GM12801 (cell line): ENCODE measurements around the gene TSTD1.

Experiments
- TF ChIP-seq, protein P1 (sequence below): IDR thresholded peaks from one replicate; pipeline ENCODE4 v1.5.1; 2011; ENCODE audit warnings: control low read depth; ENCODE audit not compliant: insufficient read length; ENCODE audit errors: extremely low read depth

TSTD1 gene

DNA sequence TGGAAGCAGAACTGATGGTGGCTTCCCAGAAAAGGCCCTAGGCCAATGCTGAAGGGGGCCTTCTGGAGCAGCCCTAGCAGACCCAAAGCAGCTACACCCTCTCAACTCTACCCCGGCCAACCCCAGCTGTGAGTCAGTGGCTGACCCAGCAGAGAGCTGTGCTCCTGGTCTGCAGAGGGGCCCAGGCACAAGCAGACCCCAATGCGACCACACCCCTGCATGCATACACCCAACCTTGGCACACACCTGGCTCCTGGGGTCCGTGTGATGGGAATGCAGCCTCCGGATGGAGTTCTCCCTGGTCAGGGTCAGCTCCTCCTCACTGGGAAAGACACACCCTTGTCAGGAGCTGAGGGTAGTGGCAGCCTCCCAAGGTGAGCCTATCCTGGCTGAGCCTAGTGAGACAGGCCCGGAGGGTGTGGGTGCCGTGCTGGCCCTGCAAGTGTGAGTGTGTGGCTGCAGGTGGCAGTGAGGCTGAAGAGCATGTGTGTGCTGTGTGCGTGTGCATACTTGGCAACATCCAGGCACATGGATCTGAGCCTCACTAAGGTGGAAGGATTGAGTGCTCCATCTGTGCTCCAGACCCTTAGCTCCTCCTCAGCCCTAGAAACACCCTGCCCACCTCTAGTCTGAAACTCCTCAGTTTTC is 34.8 kb upstream of the TSTD1 start:
- TF ChIP-seq, protein P1, sequence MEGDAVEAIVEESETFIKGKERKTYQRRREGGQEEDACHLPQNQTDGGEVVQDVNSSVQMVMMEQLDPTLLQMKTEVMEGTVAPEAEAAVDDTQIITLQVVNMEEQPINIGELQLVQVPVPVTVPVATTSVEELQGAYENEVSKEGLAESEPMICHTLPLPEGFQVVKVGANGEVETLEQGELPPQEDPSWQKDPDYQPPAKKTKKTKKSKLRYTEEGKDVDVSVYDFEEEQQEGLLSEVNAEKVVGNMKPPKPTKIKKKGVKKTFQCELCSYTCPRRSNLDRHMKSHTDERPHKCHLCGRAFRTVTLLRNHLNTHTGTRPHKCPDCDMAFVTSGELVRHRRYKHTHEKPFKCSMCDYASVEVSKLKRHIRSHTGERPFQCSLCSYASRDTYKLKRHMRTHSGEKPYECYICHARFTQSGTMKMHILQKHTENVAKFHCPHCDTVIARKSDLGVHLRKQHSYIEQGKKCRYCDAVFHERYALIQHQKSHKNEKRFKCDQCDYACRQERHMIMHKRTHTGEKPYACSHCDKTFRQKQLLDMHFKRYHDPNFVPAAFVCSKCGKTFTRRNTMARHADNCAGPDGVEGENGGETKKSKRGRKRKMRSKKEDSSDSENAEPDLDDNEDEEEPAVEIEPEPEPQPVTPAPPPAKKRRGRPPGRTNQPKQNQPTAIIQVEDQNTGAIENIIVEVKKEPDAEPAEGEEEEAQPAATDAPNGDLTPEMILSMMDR: no peak

DNA sequence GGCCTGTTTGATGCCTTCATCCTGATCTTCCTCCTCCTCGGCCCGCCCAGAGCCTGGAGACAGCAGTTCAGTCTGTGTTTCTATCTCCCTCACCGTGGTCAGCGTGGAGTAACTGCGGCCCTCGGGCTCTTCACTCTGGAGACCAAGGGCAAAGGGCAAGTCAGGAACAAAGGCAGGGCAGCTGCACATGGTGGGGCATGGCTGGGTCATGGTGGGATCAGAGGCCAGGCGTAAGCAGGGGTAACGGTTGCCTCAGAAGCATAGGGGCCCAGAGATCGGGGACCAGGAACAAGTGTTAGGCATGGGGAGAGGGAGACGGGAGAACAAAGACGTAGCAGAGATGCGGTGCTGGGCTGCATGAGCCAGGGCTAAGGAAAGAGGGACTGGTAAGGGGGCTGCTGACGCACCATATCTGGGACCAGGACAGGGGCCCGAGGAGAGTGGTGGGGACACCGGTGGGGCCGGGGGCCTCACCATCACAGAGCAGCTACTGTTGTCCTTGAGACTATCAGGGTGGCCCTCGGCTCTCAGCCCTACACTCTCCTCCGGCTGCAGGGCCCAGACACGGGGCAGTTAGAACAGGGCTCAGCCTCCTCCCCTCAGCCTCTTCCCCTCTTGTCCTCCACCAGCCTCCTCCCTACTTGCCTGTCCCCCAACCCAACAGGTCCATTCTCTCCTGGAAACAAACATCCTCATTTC is 34.1 kb upstream of the TSTD1 start:
- TF ChIP-seq, protein P1: no peak

DNA sequence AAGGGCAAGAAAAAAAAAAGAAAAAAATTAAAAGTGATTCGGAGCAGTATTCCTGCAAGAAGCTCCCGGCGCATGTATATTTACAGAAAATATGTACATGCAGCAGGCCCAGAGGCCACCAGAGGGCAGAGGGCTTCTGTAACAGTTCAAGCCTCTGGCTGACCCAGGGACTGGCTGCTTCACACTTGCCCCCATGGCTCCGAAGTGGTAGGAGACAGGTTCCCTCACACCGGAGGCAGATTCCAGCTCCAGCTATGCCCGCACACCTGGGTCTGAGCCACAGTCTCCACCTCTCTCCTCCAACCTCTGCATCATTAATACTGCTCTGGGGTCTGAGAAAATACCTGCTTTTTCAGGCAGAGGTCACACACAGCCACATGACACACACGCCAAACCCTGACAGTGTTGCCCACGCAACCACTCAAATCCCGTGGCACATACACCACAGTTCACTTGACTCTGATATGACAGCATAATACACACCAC is 33.2 kb upstream of the TSTD1 start:
- TF ChIP-seq, protein P1: no peak

DNA sequence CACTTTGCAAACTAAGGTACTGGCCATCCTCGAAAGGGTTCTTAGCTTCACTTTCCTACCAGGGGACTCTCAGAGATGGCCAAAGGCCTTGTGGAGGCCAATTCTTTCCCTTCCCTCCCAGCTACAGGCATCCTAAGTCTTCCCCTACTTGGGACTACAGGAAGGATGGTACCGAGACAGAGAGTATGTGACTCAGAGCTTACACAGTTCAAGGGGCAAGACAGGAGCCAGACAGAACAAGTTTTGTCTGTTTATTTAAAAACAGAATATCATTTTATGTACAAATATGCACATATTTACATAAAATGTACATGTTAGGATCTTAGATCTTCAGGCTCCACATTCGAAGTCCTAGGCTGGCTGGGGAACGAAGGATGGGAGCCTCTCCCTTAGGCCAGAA is 32.0 kb upstream of the TSTD1 start:
- TF ChIP-seq, protein P1: no peak

DNA sequence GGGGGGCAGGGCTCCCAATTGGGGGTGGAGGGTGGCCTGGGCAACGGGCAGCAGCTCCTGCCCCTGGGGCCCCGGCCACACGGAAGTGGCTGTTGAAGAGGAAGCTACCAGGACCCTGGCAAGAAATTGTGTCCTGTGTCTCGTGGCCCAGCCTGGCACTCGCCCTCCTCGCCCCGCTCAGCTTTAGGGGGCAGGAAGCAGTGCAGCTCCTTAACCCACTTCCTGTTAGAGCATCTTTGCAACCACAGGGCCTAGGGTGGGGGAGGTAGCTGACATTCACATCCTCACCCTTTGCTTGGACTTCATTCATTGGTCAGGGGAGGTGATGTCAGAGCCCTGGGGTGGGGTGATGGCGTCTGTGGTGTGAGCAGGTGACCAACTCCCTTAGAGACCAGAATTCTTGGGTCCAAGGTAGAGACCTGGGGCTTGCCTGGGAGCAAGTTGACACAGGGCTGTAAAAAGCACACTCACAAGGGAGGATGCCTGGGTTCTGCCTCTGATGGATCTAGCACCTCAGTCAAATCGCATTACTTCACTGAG is 31.0 kb upstream of the TSTD1 start, which contains the start of gene ARHGAP30:
ARHGAP30 (minus strand) TSS at position 161 of the 540 bp plus-strand sequence. CDS start 267 bp downstream, outside the sequence.
- TF ChIP-seq, protein P1: no peak

DNA sequence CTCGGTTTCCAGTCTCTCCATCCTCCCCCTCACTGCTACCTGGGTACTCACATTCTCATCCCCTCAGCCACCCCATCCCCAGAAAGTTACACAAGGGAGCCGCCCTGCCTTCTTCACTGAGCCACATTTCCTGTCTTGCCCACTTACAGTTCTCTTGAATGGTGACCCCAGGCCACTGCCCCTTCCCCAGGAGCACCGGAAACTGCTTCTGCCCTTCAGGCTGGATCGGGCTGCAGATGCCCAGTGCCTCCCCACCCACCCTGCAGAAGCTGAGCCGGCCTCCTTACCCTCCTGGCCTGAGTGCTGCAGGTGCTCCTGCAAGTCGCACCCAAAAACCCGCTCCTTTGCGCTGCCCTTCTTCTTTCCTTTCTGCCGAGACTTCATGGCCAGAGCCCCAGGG is 30.5 kb upstream of the TSTD1 start:
- TF ChIP-seq, protein P1: no peak
